Type B pancreatic cell (in vitro differentiated cells): ENCODE measurements around the gene ABHD6. TPM values are rescaled to one million over a fixed set of nuclear protein-coding genes. Genes with fewer than 3 reads are reported as not detected.

Experiments
- DNase-seq: peaks from one replicate; pipeline ENCODE4 v3.0.0; 2021; ENCODE audit warnings: mixed read lengths; ENCODE audit not compliant: unreplicated experiment; ENCODE audit errors: extremely low spot score
- H3K27ac Mint-ChIP-seq: 2 replicates; pipeline ENCODE4 v1.8.0; 2021; ENCODE audit warnings: mild to moderate bottlenecking, mixed read lengths
- H3K27me3 Mint-ChIP-seq: 2 replicates; pipeline ENCODE4 v1.8.0; 2021; ENCODE audit warnings: mixed read lengths
- H3K36me3 Mint-ChIP-seq: 2 replicates; pipeline ENCODE4 v1.8.0; 2021; ENCODE audit warnings: mixed read lengths
- H3K4me1 Mint-ChIP-seq: one replicate; pipeline ENCODE4 v1.8.0; 2021; ENCODE audit warnings: mixed read lengths; ENCODE audit not compliant: unreplicated experiment
- H3K4me3 Mint-ChIP-seq: 2 replicates; pipeline ENCODE4 v1.8.0; 2021; ENCODE audit warnings: mild to moderate bottlenecking, mixed read lengths
- H3K9me3 Mint-ChIP-seq: 2 replicates; pipeline ENCODE4 v1.8.0; 2021; ENCODE audit warnings: mixed read lengths
- total RNA-seq: library from RNA; stranded (reverse); gene quantifications from 2 replicates; pipeline ENCODE4 v1.2.1, GENCODE V29; 2021; ENCODE audit warnings: low replicate concordance
- TF ChIP-seq, protein P1 (sequence below): fragments of 200-600 bp; sonication (generic); conservative IDR thresholded peaks from 2 replicates; pipeline ENCODE4 v1.5.0; 2021; ENCODE audit warnings: antibody characterized with exemption, mild to moderate bottlenecking

ABHD6 gene
- total RNA-seq, 1 donor from 2014 or later, result 15.7 TPM

DNA sequence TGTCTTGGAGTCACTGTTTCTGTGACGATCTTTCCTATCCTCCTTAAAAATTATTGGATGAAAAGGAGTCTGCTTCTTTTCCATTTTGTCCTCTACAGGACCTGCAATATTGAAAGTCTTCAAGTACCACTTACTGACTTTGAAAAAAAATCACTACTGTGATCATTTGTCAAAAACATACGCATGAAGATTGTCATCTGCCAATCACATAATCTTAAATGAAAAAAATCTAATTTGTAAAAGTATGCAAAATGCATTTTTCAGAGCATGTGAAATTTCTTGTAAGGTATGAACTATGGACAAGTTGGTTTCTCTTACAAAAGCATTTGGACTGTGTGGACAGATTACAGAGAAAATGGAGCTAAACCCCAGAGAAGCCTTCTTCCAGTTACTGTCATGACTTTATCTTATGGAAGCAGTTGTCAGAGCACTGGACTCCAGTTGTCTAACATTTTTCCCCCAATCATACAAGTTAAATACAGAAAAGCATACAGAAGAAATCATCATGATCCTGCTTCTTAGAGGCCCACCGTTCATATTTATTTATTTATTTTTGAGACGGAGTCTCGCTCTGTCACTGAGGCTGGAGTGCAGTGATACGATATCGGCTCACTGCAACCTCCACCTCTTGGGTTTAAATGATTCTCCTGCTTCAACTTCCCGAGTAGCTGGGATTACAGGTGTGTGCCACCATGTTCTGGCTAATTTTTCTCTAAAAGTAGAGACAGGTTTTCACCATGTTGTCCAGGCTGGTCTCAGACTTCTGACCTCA, 91.7 kb downstream of the ABHD6 start:
- TF ChIP-seq, protein P1, sequence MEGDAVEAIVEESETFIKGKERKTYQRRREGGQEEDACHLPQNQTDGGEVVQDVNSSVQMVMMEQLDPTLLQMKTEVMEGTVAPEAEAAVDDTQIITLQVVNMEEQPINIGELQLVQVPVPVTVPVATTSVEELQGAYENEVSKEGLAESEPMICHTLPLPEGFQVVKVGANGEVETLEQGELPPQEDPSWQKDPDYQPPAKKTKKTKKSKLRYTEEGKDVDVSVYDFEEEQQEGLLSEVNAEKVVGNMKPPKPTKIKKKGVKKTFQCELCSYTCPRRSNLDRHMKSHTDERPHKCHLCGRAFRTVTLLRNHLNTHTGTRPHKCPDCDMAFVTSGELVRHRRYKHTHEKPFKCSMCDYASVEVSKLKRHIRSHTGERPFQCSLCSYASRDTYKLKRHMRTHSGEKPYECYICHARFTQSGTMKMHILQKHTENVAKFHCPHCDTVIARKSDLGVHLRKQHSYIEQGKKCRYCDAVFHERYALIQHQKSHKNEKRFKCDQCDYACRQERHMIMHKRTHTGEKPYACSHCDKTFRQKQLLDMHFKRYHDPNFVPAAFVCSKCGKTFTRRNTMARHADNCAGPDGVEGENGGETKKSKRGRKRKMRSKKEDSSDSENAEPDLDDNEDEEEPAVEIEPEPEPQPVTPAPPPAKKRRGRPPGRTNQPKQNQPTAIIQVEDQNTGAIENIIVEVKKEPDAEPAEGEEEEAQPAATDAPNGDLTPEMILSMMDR, result no peak
- no peak overlapping the region for H3K4me3 Mint-ChIP-seq
- no peaks in the 10 kb centered on the region for H3K9me3 Mint-ChIP-seq
- H3K4me1 Mint-ChIP-seq, result peaks cover 29% of the 10 kb centered on the region
- no peak overlapping the region for H3K27ac Mint-ChIP-seq
- DNase-seq, result no peak
- peaks cover 3% of the 10 kb centered on the region for H3K27me3 Mint-ChIP-seq
- no peaks in the 10 kb centered on the region for H3K36me3 Mint-ChIP-seq

DNA sequence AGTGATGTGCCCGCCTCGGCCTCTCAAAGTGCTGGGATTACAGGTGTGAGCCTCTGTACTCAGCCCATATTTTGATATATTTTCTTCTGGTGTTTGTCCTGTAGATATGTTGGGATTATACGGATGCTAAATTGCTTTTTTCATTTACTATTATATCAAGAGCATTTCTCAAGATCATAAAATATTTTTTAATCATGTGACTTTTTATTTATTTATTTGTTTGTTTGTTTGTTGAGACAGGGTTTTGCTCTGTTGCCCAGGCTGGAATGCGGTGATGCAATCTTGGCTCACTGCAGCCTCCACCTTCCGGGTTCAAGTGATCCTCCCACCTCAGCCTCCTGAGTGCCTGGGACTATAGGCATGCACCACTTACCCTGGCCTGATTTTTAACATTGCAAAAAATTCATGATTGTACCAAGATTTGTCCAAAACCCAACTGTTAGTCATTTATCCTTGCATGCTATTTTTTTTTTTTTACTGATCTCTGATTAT, 92.4 kb downstream of the ABHD6 start:
- no peaks in the 10 kb centered on the region for H3K36me3 Mint-ChIP-seq

DNA sequence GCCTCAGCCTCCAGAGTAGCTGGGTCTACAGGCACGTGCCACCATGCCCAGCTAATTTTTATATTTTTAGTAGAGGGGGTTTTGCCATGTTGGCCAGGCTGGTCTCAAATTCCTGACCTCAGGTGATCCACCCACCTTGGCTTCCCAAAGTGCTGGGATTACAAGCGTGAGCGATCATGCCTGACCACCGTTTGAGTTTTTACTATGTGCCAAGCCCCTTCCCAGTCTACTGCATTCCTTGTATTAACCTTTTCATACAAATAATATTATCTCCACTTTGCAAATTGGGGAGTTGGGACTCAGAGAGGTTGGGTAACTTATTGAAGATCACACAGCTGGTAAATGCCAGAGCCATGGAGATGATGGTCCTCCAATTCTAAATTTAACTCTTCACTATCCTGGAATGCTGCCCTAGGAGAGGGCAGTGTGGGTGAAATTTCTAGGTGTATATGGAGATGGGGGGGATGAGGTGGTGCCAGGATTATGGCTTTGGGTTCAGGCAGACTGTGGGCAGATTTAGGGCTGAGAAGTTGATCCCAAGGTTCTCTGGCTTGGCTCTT, 94.1 kb downstream of the ABHD6 start:
- H3K36me3 Mint-ChIP-seq, result no peaks in the 10 kb centered on the region
- peaks cover 25% of the 10 kb centered on the region for H3K4me1 Mint-ChIP-seq
- H3K27ac Mint-ChIP-seq, result no peak overlapping the region
- no peak for DNase-seq
- TF ChIP-seq, protein P1, result no peak
- H3K9me3 Mint-ChIP-seq, result no peaks in the 10 kb centered on the region
- peak overlapping the region; percentile 71 for H3K4me3 Mint-ChIP-seq
- peaks cover 3% of the 10 kb centered on the region for H3K27me3 Mint-ChIP-seq

More for the DNA sequence above, 92.4 kb downstream of the ABHD6 start:
- H3K4me1 Mint-ChIP-seq, result peaks cover 30% of the 10 kb centered on the region
- H3K9me3 Mint-ChIP-seq, result no peaks in the 10 kb centered on the region
- no peak overlapping the region for H3K27ac Mint-ChIP-seq
- DNase-seq, result no peak
- peaks cover 3% of the 10 kb centered on the region for H3K27me3 Mint-ChIP-seq
- no peak overlapping the region for H3K4me3 Mint-ChIP-seq
- TF ChIP-seq, protein P1, result no peak

DNA sequence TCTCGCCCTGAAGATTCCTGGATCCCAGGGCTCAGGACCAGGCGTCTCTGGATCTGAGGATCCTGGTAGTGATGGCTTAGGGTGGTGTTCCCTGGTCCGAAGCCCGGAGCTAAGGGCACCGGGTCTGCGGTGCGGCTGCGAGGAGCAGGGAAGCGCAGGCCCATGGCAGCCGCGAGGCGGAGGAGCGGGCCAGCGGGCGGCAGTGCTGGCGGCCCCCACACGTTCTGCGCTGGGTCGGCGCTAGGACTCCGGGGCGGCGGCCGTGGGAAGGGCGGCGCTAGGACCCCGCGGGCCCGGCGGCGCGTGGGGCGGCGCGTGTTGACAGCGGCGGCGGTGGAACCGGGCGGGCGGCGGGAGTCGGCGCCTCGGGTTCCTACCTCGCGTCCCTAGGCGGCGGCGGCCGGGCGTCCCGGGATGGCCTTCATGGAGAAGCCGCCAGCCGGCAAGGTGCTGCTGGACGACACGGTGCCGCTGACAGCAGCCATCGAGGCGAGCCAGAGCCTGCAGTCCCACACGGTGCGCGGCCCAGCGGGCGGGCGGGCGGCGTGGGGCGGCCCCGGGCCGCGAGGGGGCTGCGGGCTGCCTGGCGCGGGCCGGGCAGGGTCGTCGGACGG, 95.1 kb downstream of the ABHD6 start, which contains the start of gene PXK:
TSS of gene PXK (plus strand) at position 318 of the 614 bp plus-strand sequence. CDS start at position 415, 97 bp downstream.
- Mint-ChIP-seq H3K4me3 (peak within 1 kb of the TSS; percentile 100), H3K27ac (peak within 1 kb of the TSS; percentile 71), H3K4me1 (peaks cover 25% of the 10 kb centered on the region), H3K9me3 (no peaks in the 10 kb centered on the region), H3K36me3 (no peaks in the 10 kb centered on the region), H3K27me3 (peaks cover 3% of the 10 kb centered on the region)
- TF ChIP-seq, protein P1, result peak; percentile 40
- DNase-seq, result peak; percentile 80

DNA sequence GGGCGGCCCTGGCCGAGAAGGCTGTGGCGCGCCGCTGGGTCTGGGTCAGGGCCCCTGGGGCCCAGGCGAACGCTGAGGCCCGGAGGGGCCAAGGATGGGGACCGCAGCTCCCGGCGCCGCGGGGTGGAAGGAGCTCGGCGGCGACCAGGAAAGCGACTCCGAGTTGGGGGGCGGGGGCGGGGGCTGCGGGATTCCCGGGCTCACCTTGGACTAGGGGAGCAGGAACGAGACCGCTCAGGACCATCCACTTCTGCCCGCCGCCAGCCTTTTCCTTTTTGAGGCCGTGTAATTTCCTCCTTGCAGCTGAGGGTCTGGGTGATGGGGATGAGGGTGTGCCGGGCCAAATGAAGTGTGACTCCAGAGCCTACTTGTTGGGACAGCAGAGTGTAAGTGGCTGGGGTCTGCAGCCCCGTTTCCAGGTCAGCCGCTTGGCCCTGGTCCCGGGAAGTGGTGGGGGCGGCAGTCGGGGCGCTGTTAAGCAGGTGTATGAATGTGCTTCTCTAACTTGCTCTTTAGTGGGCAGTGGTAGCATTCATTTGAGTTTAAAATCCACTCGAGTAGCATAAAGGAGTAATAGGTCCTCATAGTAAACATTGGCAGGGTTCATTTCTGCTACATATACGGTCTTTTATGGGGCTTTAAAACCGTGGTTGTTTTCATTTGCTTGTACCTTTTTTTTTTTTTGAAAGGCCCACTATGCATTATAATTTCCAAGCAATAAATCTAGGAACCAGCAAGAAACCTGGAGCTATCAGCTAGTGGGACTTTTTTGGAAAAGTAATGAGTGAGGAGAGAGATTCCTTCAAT, 95.8 kb downstream of the ABHD6 start:
- Mint-ChIP-seq H3K9me3 (no peaks in the 10 kb centered on the region), H3K4me3 (peak overlapping the region; percentile 100), H3K36me3 (no peaks in the 10 kb centered on the region), H3K27ac (peak overlapping the region; percentile 71), H3K27me3 (peaks cover 3% of the 10 kb centered on the region), H3K4me1 (peaks cover 25% of the 10 kb centered on the region)
- TF ChIP-seq, protein P1, result no peak
- no peak for DNase-seq
